Renal pelvis (tissue), 4 donors: ENCODE data around the gene ANO1. TPM values are rescaled to one million over a fixed set of nuclear protein-coding genes. Genes with fewer than 3 reads are reported as not detected.
A peak's percentile ranks its signal among the peaks of the same experiment; 100 is the strongest.
"Not testable (repeated sequence)": the region's sequence is repeated elsewhere in the genome, so short reads cannot be mapped to it uniquely, and the experiment has no call there.

ENCODE experiments used
- DNase-seq: peaks from one replicate; pipeline ENCODE4 v3.0.0-alpha.2; 2013
- polyA plus RNA-seq, 3 donors: library from polyadenylated mRNA; unstranded; fragments of 120-200 nt; gene quantifications; one replicate each; pipeline ENCODE4 v1.2.1, GENCODE V29; 2013; ENCODE audit not compliant: insufficient read length in 3 of 3

Gene ANO1
- polyA plus RNA-seq, 3 donors: 13.1 to 16.8 (median 15.2) TPM

GRCh38 chr11:70189622-70190021 lies 111.5 kb downstream of the ANO1 start:
- no peak for DNase-seq

GRCh38 chr11:70191495-70192140 lies 113.5 kb downstream of the ANO1 start:
- DNase-seq: peak; percentile 64

GRCh38 chr11:70192666-70193410 lies 114.7 kb downstream of the ANO1 start:
- DNase-seq: no peak

GRCh38 chr11:70193411-70194292 lies 115.5 kb downstream of the ANO1 start:
- DNase-seq: no peak

GRCh38 chr11:70194792-70195791 lies 117.0 kb downstream of the ANO1 start:
- DNase-seq: no peak

GRCh38 chr11:70200212-70200844 lies 122.2 kb downstream of the ANO1 start:
- no peak for DNase-seq

GRCh38 chr11:70201047-70201446 lies 122.9 kb downstream of the ANO1 start:
- not testable (repeated sequence) for DNase-seq

- DNase-seq: no peak
Measured at GRCh38 chr11:70201882-70202861, 124.1 kb downstream of the ANO1 start.

GRCh38 chr11:70202920-70203750 lies 125.0 kb downstream of the ANO1 start, which contains the start of gene FADD:
Gene FADD (plus strand): TSS chr11:70203296. CDS start chr11:70203460, 164 bp downstream.
- DNase-seq: peak; percentile 95

GRCh38 chr11:70203751-70204465 lies 125.8 kb downstream of the ANO1 start:
- DNase-seq: peak; percentile 44

- DNase-seq: no peak
Measured at GRCh38 chr11:70204466-70204799, 126.3 kb downstream of the ANO1 start.

GRCh38 chr11:70205049-70205725 lies 127.1 kb downstream of the ANO1 start:
- DNase-seq: no peak

- DNase-seq: no peak
Measured at GRCh38 chr11:70205766-70206165, 127.6 kb downstream of the ANO1 start.

GRCh38 chr11:70206226-70206981 lies 128.3 kb downstream of the ANO1 start:
- no peak for DNase-seq

GRCh38 chr11:70206982-70207376 lies 128.9 kb downstream of the ANO1 start:
- DNase-seq: no peak

GRCh38 chr11:70207531-70208131 lies 129.5 kb downstream of the ANO1 start:
- DNase-seq: no peak
